NCI-H226 (cell line): ENCODE measurements around the gene ZNF689.
"Not testable (repeated sequence)": the region's sequence is repeated elsewhere in the genome, so short reads cannot be mapped to it uniquely, and the experiment has no call there.

Experiments used
- DNase-seq: peaks from one replicate; pipeline ENCODE4 v3.0.0-alpha.2; 2015

ZNF689 gene

DNA sequence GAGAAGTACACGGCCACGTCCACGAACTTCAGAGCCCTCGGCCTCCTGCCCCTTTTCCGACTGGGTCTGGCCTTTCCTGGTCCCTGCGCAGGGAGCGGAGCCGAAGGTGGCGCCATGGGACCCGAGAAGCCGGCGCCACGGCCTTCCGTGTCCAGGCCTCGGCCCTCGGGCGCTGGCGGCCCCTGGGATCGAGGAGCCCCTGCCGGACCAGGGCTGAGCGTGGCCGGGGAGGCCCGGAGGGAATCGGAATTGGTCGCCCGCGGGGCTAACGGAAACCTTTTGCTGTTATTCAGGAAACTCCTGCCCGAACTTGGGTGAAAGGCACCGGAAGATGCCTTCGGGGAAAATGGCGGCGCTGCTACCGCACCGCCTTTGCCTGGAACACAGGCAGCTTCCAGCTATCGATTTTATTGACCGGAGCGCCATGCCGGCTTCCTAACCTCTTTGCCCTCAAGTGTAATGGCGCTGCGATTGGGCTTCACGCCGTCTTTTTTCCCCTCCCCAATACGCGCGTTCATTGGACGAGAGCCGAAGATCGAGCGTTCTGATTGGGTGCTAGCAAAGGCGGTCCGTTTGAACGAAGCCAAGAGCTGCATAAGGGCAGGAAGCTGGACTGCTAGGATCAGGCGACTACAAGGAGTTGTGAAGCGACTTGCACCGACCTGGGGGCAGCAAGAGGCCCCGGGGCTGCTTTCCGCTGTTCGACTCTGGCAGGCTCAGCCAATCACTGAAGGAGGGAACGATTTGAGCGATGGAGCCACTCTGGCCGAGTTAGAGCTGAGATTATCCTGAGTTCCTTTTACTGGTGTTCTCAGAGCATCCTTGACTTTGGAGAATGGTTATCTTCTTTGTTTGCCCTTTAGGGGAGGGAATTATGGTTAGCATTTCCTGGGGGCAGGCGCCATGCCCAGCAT lies at the start of gene ZNF689:
Gene ZNF689 (minus strand): TSS at position 464 of the 914 bp plus-strand sequence. CDS start 348 bp downstream, at position 116.
- DNase-seq, result peak; percentile 92

- DNase-seq, result peak; percentile 93
Observed at GRCh38 chr16:30658731-30659506, 48.7 kb upstream of the ZNF689 start.

- DNase-seq, result peak; percentile 99
Observed at GRCh38 chr16:30657866-30658730, 47.9 kb upstream of the ZNF689 start, which contains the start of gene FBRS. Gene FBRS, plus strand, starts transcription at chr16:30658431. Its CDS starts 1,088 bp downstream, at chr16:30659519.

GRCh38 chr16:30656974-30657865 lies 47.0 kb upstream of the ZNF689 start:
- DNase-seq, result no peak

- DNase-seq, result no peak
Observed at GRCh38 chr16:30656388-30656787, 46.2 kb upstream of the ZNF689 start.

DNA sequence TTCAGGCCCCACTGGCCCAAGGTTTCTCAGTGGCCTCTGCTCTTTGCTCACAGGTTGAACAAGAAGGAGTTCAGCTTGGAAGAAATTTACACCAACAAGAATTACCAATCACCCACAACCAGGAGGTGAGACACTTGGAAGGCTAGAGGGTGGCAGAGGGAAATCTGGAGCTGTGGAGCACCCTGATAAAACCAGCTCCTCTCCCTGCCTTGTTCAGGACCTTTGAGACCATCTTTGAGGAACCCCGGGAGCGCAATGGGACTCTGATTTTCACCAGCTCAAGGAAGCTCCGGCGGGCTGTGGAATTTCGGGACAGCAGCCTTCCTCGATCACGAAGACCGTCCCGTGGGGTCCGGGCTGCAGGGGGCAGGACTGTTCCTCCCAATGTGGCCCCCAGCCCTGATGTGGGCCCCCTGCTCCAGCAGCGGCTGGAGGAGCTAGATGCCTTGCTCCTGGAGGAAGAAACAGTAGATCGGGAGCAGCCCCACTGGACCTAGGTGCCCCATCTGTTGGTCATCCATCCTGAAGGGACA lies 45.7 kb upstream of the ZNF689 start:
- no peak for DNase-seq

GRCh38 chr16:30654856-30655255 lies 44.7 kb upstream of the ZNF689 start:
- no peak for DNase-seq

DNA sequence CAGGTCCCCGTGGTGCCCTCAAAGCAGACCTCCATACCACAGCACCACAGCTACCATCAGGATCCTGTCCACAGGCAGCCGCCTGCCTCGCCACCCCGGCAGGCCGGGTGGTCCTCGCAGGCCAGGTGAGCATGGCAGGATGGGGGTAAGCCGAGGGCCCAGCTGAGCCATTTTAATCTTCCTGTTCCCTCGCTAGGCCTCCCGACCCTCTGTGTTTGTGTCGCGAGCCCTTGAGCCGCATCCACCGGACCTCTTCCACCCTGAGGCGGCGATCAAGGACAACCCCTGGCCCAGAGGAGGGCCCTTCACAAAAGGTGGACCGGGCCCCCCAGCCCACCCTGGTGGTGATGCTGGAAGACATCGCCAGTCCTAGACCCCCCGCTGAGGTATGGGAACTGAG lies 42.5 kb upstream of the ZNF689 start:
- no peak for DNase-seq

- no peak for DNase-seq
Observed at GRCh38 chr16:30652005-30652296, 41.8 kb upstream of the ZNF689 start.

- DNase-seq, result peak; percentile 40
Observed at GRCh38 chr16:30651124-30652004, 41.2 kb upstream of the ZNF689 start.

DNA sequence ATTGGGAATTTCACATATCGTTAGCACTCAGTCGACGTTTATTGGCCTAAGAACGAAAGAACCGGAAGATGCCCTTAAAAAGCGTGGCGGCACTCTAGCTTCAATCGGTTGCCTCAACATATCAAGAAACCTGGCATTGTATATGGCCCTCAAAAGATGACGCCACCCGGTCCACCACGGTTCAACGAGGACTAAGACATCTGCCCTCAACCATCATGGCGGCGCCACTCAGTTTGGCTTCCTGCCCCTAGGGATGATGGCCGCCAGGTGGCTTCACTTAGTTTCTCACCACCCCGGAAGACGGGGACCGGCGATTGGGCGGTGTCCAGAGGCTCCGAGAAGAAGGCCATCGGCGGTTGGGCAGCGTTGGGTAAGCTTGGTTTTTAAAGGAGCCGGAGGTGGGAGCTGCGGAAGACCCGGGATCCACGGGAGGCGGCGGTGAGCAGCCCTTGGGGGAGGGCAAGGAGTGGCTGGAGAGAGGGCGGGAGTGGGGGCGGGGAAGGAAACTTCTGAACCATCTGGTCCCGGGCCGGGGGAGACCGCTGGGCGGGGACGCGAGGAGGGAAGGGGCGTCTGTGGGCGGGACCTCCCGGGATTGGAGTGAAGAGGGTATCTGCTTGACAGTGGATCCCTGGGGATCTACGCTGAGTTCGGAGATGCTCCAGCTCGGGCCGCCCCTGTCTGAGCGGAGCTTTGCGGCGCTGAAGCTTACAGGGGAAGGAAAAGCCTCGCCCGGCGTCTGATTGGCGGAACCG lies 40.4 kb upstream of the ZNF689 start, which contains the start of gene PRR14:
Gene PRR14 (plus strand): TSS at position 592 of the 755 bp plus-strand sequence. CDS start 686 bp downstream, outside the sequence.
- DNase-seq, result peak; percentile 99

DNA sequence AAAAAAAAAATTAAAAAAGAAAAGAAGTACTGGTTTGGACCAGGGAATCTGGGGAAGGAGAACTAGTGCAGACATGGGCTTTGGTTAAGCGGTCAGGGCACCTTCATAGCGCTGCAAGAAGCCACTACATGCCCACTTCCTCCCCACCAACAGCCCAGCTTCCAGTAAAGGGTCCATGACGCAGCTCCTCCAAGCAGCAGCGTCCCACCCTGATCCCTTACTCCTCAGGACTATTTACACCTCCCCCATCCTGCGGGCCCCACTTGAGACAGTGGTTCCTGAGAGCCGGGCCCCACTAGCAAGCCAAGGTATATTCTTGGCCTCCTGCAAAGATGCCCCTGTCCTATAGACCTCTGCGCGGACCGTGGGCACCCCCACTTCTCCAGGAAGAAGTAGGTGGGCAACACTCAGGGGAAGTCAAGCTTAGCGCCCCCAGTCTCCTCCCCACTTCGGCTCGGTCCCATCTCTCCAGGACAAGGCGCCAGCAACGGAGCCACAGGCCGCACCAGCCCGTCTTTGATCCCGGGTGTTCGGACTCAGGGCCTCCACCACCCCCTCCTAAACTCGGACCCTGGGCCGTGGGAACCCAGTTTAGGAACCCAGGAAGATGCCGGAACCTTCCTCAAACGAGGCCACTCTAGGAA lies 39.7 kb upstream of the ZNF689 start:
- DNase-seq, result no peak

GRCh38 chr16:30647274-30647571 lies 37.0 kb upstream of the ZNF689 start:
- DNase-seq, result no peak

GRCh38 chr16:30645727-30646126 lies 35.5 kb upstream of the ZNF689 start:
- no peak for DNase-seq

DNA sequence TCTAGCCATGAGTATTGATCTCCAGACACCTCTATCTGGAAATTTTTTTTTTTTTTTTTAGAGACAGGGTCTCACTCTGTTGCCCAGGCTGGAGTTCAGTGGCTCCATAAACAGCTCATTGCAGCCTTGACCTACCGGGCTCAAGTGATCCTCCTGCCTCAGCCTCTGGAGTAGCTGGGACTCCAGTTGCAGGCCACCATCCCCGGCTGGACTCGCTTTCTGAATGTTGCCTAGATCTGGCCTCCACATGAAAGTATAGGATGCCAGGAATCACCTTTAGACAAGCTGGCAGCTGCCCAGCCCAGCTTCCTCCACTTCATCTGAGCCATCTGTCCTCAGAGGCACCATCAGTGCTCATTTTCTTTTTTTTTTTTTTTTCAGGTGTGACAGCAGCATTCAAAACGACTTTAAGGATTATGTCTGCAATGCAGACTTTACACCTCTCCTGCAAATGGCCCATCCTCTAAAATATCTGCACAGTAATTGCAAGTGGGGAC lies 34.2 kb upstream of the ZNF689 start:
- DNase-seq, result no peak

GRCh38 chr16:30641378-30641982 lies 31.3 kb upstream of the ZNF689 start:
- no peak for DNase-seq

DNA sequence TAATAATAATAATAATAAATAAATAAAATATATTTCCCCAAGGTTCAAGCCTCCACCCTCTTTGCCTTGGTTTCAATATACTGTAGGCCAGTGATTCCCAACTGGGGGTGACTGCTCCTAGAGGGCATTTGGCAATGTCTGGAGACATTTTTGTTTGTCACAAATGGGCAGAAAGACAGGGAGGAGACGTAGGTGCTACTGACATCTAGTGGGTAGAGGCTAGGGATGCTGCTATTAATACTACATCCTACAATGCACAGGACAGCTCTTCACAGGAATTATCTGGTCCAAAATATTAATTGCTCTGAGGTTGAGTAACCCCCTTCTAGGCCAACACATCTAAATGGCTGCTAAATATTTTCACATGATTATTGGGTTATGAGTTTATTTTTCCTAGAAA lies 27.8 kb upstream of the ZNF689 start:
- DNase-seq, result peak; percentile 46

GRCh38 chr16:30637139-30637538 lies 26.9 kb upstream of the ZNF689 start:
- not testable (repeated sequence) for DNase-seq

GRCh38 chr16:30636599-30636998 lies 26.4 kb upstream of the ZNF689 start:
- no peak for DNase-seq
